Measurements from ENCODE around the gene DUOX1. TPM values are rescaled to one million over a fixed set of nuclear protein-coding genes. Genes with fewer than 3 reads are reported as not detected.

Gene DUOX1
- total RNA-seq, 2 experiments from 2014 or later: 0.14 to 0.22 TPM

GRCh38 chr15:45197512-45197911, 67.7 kb downstream of the DUOX1 start:
- H3K27me3 Mint-ChIP-seq: peaks cover 6% of the 10 kb centered on the region
- H3K9me3 Mint-ChIP-seq: no peaks in the 10 kb centered on the region
- H3K36me3 Mint-ChIP-seq: no peaks in the 10 kb centered on the region
- no peak for DNase-seq
- H3K4me3 Mint-ChIP-seq: peak overlapping the region; percentile 80
- peak overlapping the region; percentile 75 for H3K27ac Mint-ChIP-seq
- peaks cover 12% of the 10 kb centered on the region for H3K4me1 Mint-ChIP-seq

- peak; percentile 90 for DNase-seq
- no peaks in the 10 kb centered on the region for H3K9me3 Mint-ChIP-seq
- H3K27me3 Mint-ChIP-seq: peaks cover 6% of the 10 kb centered on the region
- no peak overlapping the region for H3K4me3 Mint-ChIP-seq
- H3K4me1 Mint-ChIP-seq: peaks cover 14% of the 10 kb centered on the region
- no peak overlapping the region for H3K27ac Mint-ChIP-seq
- H3K36me3 Mint-ChIP-seq: no peaks in the 10 kb centered on the region
Observed at GRCh38 chr15:45198337-45199135, 68.7 kb downstream of the DUOX1 start.

- H3K36me3 Mint-ChIP-seq: no peaks in the 10 kb centered on the region
- no peak overlapping the region for H3K4me3 Mint-ChIP-seq
- peak; percentile 43 for DNase-seq
- H3K27me3 Mint-ChIP-seq: peaks cover 6% of the 10 kb centered on the region
- no peak overlapping the region for H3K27ac Mint-ChIP-seq
- H3K4me1 Mint-ChIP-seq: peaks cover 14% of the 10 kb centered on the region
- H3K9me3 Mint-ChIP-seq: no peaks in the 10 kb centered on the region
Observed at GRCh38 chr15:45199136-45199810, 69.5 kb downstream of the DUOX1 start.

- Mint-ChIP-seq H3K36me3 (no peaks in the 10 kb centered on the region), H3K4me1 (peaks cover 18% of the 10 kb centered on the region), H3K4me3 (no peak overlapping the region), H3K27ac (no peak overlapping the region), H3K27me3 (peaks cover 6% of the 10 kb centered on the region), H3K9me3 (no peaks in the 10 kb centered on the region)
- peak; percentile 90 for DNase-seq
Observed at GRCh38 chr15:45200001-45200798, 70.4 kb downstream of the DUOX1 start.

- Mint-ChIP-seq H3K27me3 (peaks cover 6% of the 10 kb centered on the region), H3K4me3 (no peak overlapping the region), H3K36me3 (no peaks in the 10 kb centered on the region), H3K27ac (no peak overlapping the region), H3K4me1 (peaks cover 20% of the 10 kb centered on the region), H3K9me3 (no peaks in the 10 kb centered on the region)
- DNase-seq: peak; percentile 76
Observed at GRCh38 chr15:45200799-45201556, 71.2 kb downstream of the DUOX1 start.

GRCh38 chr15:45201557-45201859, 71.7 kb downstream of the DUOX1 start:
- no peak for DNase-seq
- H3K27me3 Mint-ChIP-seq: peaks cover 6% of the 10 kb centered on the region
- H3K4me1 Mint-ChIP-seq: peaks cover 20% of the 10 kb centered on the region

GRCh38 chr15:45201869-45202268, 72.1 kb downstream of the DUOX1 start:
- no peak for DNase-seq
- Mint-ChIP-seq H3K9me3 (no peaks in the 10 kb centered on the region), H3K4me1 (peaks cover 20% of the 10 kb centered on the region), H3K4me3 (no peak overlapping the region), H3K36me3 (no peaks in the 10 kb centered on the region), H3K27me3 (peaks cover 6% of the 10 kb centered on the region), H3K27ac (no peak overlapping the region)

More at GRCh38 chr15:45201557-45201859, 71.7 kb downstream of the DUOX1 start:
- no peaks in the 10 kb centered on the region for H3K36me3 Mint-ChIP-seq
- H3K27ac Mint-ChIP-seq: no peak overlapping the region
- H3K9me3 Mint-ChIP-seq: no peaks in the 10 kb centered on the region
- H3K4me3 Mint-ChIP-seq: no peak overlapping the region

GRCh38 chr15:45203182-45203581, 73.4 kb downstream of the DUOX1 start:
- H3K9me3 Mint-ChIP-seq: no peaks in the 10 kb centered on the region
- no peaks in the 10 kb centered on the region for H3K36me3 Mint-ChIP-seq
- H3K4me3 Mint-ChIP-seq: no peak overlapping the region

GRCh38 chr15:45205192-45205591, 75.4 kb downstream of the DUOX1 start:
- no peaks in the 10 kb centered on the region for H3K27me3 Mint-ChIP-seq
- H3K9me3 Mint-ChIP-seq: no peaks in the 10 kb centered on the region
- peak; percentile 65 for DNase-seq
- H3K36me3 Mint-ChIP-seq: no peaks in the 10 kb centered on the region
- H3K4me1 Mint-ChIP-seq: peaks cover 9% of the 10 kb centered on the region
- H3K27ac Mint-ChIP-seq: no peak overlapping the region
- no peak overlapping the region for H3K4me3 Mint-ChIP-seq

More at GRCh38 chr15:45203182-45203581, 73.4 kb downstream of the DUOX1 start:
- Mint-ChIP-seq H3K4me1 (peaks cover 14% of the 10 kb centered on the region), H3K27ac (no peak overlapping the region), H3K27me3 (peaks cover 5% of the 10 kb centered on the region)
- no peak for DNase-seq

GRCh38 chr15:45212493-45212892, 82.7 kb downstream of the DUOX1 start:
- Mint-ChIP-seq H3K27ac (no peak overlapping the region), H3K4me3 (no peak overlapping the region), H3K36me3 (no peaks in the 10 kb centered on the region), H3K27me3 (no peaks in the 10 kb centered on the region), H3K9me3 (no peaks in the 10 kb centered on the region), H3K4me1 (no peaks in the 10 kb centered on the region)
- DNase-seq: no peak

Other genes with a start within 250 kb of the DUOX1 start
- not detected for gene TERB2, start 173.3 kb upstream of the DUOX1 start, total RNA-seq
- 10 to 100 TPM; 36.0 to 36.9 TPM for gene SORD, start 106.8 kb upstream of the DUOX1 start, total RNA-seq
- not detected for gene DUOX2, start 15.8 kb upstream of the DUOX1 start, total RNA-seq
- gene DUOXA2, start 15.7 kb upstream of the DUOX1 start, total RNA-seq: not detected
- not detected for gene DUOXA1, start 115 bp upstream of the DUOX1 start, total RNA-seq
- 10 to 100 TPM; 19.5 to 20.4 TPM for gene SHF, start 58.0 kb downstream of the DUOX1 start, total RNA-seq
- gene SLC28A2, start 122.2 kb downstream of the DUOX1 start, total RNA-seq: not detected
- gene GATM, start 248.6 kb downstream of the DUOX1 start, total RNA-seq: 1 to 10 TPM; 4.9 to 5.0 TPM

Measured in activated naive CD8-positive, alpha-beta T cell treated with anti-CD3 and anti-CD28 coated beads for 36 hours (primary cell).